WTC11 (cell line): ENCODE measurements around the gene ADAMTS9. TPM values are rescaled to one million over a fixed set of nuclear protein-coding genes. Genes with fewer than 3 reads are reported as not detected.
A peak's percentile ranks its signal among the peaks of the same experiment; 100 is the strongest.

Experiments used
- ATAC-seq: fragments of 200-7000 bp; cut with Tn5 transposase; 2 replicates; pipeline ENCODE4 v1.10.0; 2021; ENCODE audit warnings: mild to moderate bottlenecking, moderate library complexity
- CTCF ChIA-PET: fragments of 300-600 bp; sonication (Branson Sonifier 250); formaldehyde crosslinking; loops from one replicate; lab custom pipeline; 2021; ENCODE audit warnings: antibody characterized with exemption; lab: Charles Lee
- POLR2A ChIA-PET: fragments of 350-600 bp; sonication (Branson Sonifier 250); formaldehyde crosslinking; loops from one replicate; lab custom pipeline; 2021; ENCODE audit warnings: antibody characterized with exemption; lab: Charles Lee
- DNase-seq: peaks from one replicate; pipeline ENCODE4 v3.0.0; 2021; ENCODE audit warnings: low spot score
- H3K27ac Mint-ChIP-seq: 2 replicates; pipeline ENCODE4 v1.8.0; 2021; ENCODE audit warnings: mixed read lengths
- H3K27me3 Mint-ChIP-seq: 2 replicates; pipeline ENCODE4 v1.8.0; 2021; ENCODE audit warnings: low read depth, mild to moderate bottlenecking, moderate library complexity, mixed read lengths
- H3K36me3 Mint-ChIP-seq: 2 replicates; pipeline ENCODE4 v1.8.0; 2021; ENCODE audit warnings: mixed read lengths
- H3K4me1 Mint-ChIP-seq: 2 replicates; pipeline ENCODE4 v1.8.0; 2022; ENCODE audit warnings: mixed read lengths
- H3K4me3 Mint-ChIP-seq: 2 replicates; pipeline ENCODE4 v1.8.0; 2021; ENCODE audit warnings: mild to moderate bottlenecking, moderate library complexity, mixed read lengths
- H3K9me3 Mint-ChIP-seq: 2 replicates; pipeline ENCODE4 v1.8.0; 2021; ENCODE audit warnings: mixed read lengths
- CREM ChIP-seq: sonication (generic); formaldehyde crosslinking; IDR thresholded peaks from 2 replicates; pipeline ENCODE4 v1.8.1; 2022; ENCODE audit warnings: mild to moderate bottlenecking, missing genetic modification reagents, moderate library complexity
- E2F4 ChIP-seq: sonication (generic); formaldehyde crosslinking; IDR thresholded peaks from 2 replicates; pipeline ENCODE4 v1.8.1; 2022; ENCODE audit warnings: low read depth, mild to moderate bottlenecking, moderate library complexity, missing genetic modification reagents, borderline replicate concordance
- FOXJ3 ChIP-seq: sonication (generic); formaldehyde crosslinking; IDR thresholded peaks from 2 replicates; pipeline ENCODE4 v1.9.0; 2021; ENCODE audit warnings: missing genetic modification reagents, mild to moderate bottlenecking, borderline replicate concordance
- GABPB1 ChIP-seq: sonication (generic); formaldehyde crosslinking; IDR thresholded peaks from 2 replicates; pipeline ENCODE4 v1.8.1; 2023; ENCODE audit warnings: mild to moderate bottlenecking, missing genetic modification reagents
- GTF2I ChIP-seq: fragments of 250-450 bp; sonication (Bioruptor Pico); conservative IDR thresholded peaks from 2 replicates; pipeline ENCODE4 v1.4.0; 2021; ENCODE audit warnings: mild to moderate bottlenecking
- IRF2 ChIP-seq: sonication (generic); formaldehyde crosslinking; IDR thresholded peaks from 2 replicates; pipeline ENCODE4 v1.8.0; 2022; ENCODE audit warnings: low read depth, missing genetic modification reagents, borderline replicate concordance
- MAX ChIP-seq: sonication (generic); formaldehyde crosslinking; IDR thresholded peaks from 2 replicates; pipeline ENCODE4 v1.8.0; 2022; ENCODE audit warnings: mild to moderate bottlenecking, missing genetic modification reagents
- NR1H2 ChIP-seq: sonication (generic); formaldehyde crosslinking; IDR thresholded peaks from 2 replicates; pipeline ENCODE4 v1.9.0; 2021; ENCODE audit warnings: mild to moderate bottlenecking, moderate library complexity, missing genetic modification reagents
- NR3C1 ChIP-seq: sonication (generic); formaldehyde crosslinking; conservative IDR thresholded peaks from 2 replicates; pipeline ENCODE4 v1.8.1; 2023; ENCODE audit warnings: low read depth, mild to moderate bottlenecking, missing genetic modification reagents
- RELA ChIP-seq: sonication (generic); formaldehyde crosslinking; IDR thresholded peaks from 2 replicates; pipeline ENCODE4 v1.8.1; 2022; ENCODE audit warnings: missing genetic modification reagents, mild to moderate bottlenecking, borderline replicate concordance
- SMAD4 ChIP-seq: sonication (generic); formaldehyde crosslinking; IDR thresholded peaks from 2 replicates; pipeline ENCODE4 v1.8.0; 2022; ENCODE audit warnings: mild to moderate bottlenecking, missing genetic modification reagents
- ZBTB21 ChIP-seq: sonication (generic); formaldehyde crosslinking; IDR thresholded peaks from 2 replicates; pipeline ENCODE4 v1.8.1; 2023; ENCODE audit warnings: mild to moderate bottlenecking, missing genetic modification reagents, borderline replicate concordance
- ZMAT4 ChIP-seq: fragments of 250-450 bp; sonication (Bioruptor Pico); IDR thresholded peaks from 2 replicates; pipeline ENCODE4 v1.9.0; 2021; ENCODE audit warnings: mild to moderate bottlenecking
- ZNF138 ChIP-seq: sonication (generic); formaldehyde crosslinking; conservative IDR thresholded peaks from 2 replicates; pipeline ENCODE4 v1.8.1; 2022; ENCODE audit warnings: mild to moderate bottlenecking, moderate library complexity, missing genetic modification reagents
- ZNF232 ChIP-seq: sonication (generic); formaldehyde crosslinking; IDR thresholded peaks from 2 replicates; pipeline ENCODE4 v1.8.0; 2022; ENCODE audit warnings: mild to moderate bottlenecking, missing genetic modification reagents
- ZNF317 ChIP-seq: sonication (generic); formaldehyde crosslinking; IDR thresholded peaks from 2 replicates; pipeline ENCODE4 v1.8.1; 2023; ENCODE audit warnings: low read depth, mild to moderate bottlenecking, moderate library complexity, missing genetic modification reagents, borderline replicate concordance
- ZNF416 ChIP-seq: fragments of 250-450 bp; sonication (Bioruptor Pico); IDR thresholded peaks from 2 replicates; pipeline ENCODE4 v1.9.0; 2021; ENCODE audit warnings: mild to moderate bottlenecking, inconsistent platforms
- ZNF671 ChIP-seq: fragments of 250-450 bp; sonication (Bioruptor Pico); IDR thresholded peaks from 2 replicates; pipeline ENCODE4 v1.8.0; 2021; ENCODE audit warnings: mild to moderate bottlenecking
- ZSCAN18 ChIP-seq: fragments of 250-450 bp; sonication (Bioruptor Pico); IDR thresholded peaks from 2 replicates; pipeline ENCODE4 v2.1.2; 2022; ENCODE audit warnings: mild to moderate bottlenecking, moderate library complexity
- total RNA-seq: library from RNA; stranded (reverse); gene quantifications from 3 replicates; pipeline ENCODE4 v1.2.3, GENCODE V29; 2021
- TF ChIP-seq, protein P1 (sequence below): sonication (generic); formaldehyde crosslinking; IDR thresholded peaks from 2 replicates; pipeline ENCODE4 v1.8.1; 2022; ENCODE audit warnings: missing genetic modification reagents, borderline replicate concordance
- TF ChIP-seq, protein P2 (sequence below): fragments of 200-600 bp; IDR thresholded peaks from 2 replicates; pipeline ENCODE4 v1.8.0; 2022; ENCODE audit warnings: antibody characterized with exemption

The ADAMTS9 gene
- total RNA-seq, 1 experiment from 2014 or later: 3.1 TPM

GRCh38 chr3:64488939-64489338 is 198.9 kb downstream of the ADAMTS9 start:
- Mint-ChIP-seq H3K27me3 (peaks cover 25% of the 10 kb centered on the region), H3K36me3 (no peaks in the 10 kb centered on the region), H3K9me3 (no peaks in the 10 kb centered on the region), H3K4me1 (peaks cover 37% of the 10 kb centered on the region), H3K4me3 (peak overlapping the region; percentile 61), H3K27ac (no peak overlapping the region)
- CTCF ChIA-PET: interaction anchor here (1.0 to 1.8 kb wide), 4 partner anchors 25 to 459 kb away, joined by 3 to 8 read pairs (median 4); no protein-coding TSS in a partner anchor
- POLR2A ChIA-PET: interaction anchor here (0.9 kb wide), 1 partner anchor 13 kb away, joined by 5 read pairs; no protein-coding TSS in a partner anchor
- no peak for DNase-seq
- no peak; the same call in 1 of the 2 replicates for ATAC-seq
- no peak for TF ChIP-seq GABPB1 (CRISPR knock-in tag)
- TF ChIP-seq FOXJ3 (CRISPR knock-in tag): no peak
- no peak for TF ChIP-seq ZMAT4 (CRISPR knock-in tag)
- TF ChIP-seq NR3C1 (CRISPR knock-in tag): no peak
- no peak for TF ChIP-seq ZNF317 (CRISPR knock-in tag)
- no peak for TF ChIP-seq SMAD4
- TF ChIP-seq ZBTB21 (CRISPR knock-in tag): no peak
- no peak for TF ChIP-seq ZNF416
- no peak for TF ChIP-seq E2F4 (CRISPR knock-in tag)
- TF ChIP-seq CREM: no peak
- no peak for TF ChIP-seq ZNF671 (CRISPR knock-in tag)
- TF ChIP-seq ZNF138: no peak
- no peak for TF ChIP-seq MAX
- TF ChIP-seq NR1H2: no peak
- TF ChIP-seq ZSCAN18 (CRISPR knock-in tag): no peak
- no peak for TF ChIP-seq ZNF232
- TF ChIP-seq GTF2I (CRISPR knock-in tag): no peak
- TF ChIP-seq, protein P1, sequence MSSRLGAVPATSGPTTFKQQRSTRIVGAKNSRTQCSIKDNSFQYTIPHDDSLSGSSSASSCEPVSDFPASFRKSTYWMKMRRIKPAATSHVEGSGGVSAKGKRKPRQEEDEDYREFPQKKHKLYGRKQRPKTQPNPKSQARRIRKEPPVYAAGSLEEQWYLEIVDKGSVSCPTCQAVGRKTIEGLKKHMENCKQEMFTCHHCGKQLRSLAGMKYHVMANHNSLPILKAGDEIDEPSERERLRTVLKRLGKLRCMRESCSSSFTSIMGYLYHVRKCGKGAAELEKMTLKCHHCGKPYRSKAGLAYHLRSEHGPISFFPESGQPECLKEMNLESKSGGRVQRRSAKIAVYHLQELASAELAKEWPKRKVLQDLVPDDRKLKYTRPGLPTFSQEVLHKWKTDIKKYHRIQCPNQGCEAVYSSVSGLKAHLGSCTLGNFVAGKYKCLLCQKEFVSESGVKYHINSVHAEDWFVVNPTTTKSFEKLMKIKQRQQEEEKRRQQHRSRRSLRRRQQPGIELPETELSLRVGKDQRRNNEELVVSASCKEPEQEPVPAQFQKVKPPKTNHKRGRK (CRISPR knock-in tag): no peak
- no peak for TF ChIP-seq RELA
- no peak for TF ChIP-seq IRF2

GRCh38 chr3:64484289-64484992 is 203.4 kb downstream of the ADAMTS9 start:
- peaks cover under 1% of the 10 kb centered on the region; the same call in 1 of the 2 replicates for H3K27me3 Mint-ChIP-seq
- no peak overlapping the region for H3K4me3 Mint-ChIP-seq
- POLR2A ChIA-PET: no interaction called here
- H3K27ac Mint-ChIP-seq: no peak overlapping the region
- H3K36me3 Mint-ChIP-seq: no peaks in the 10 kb centered on the region
- ATAC-seq: peak; percentile 85
- H3K9me3 Mint-ChIP-seq: 0 out of 2 replicates have a peak, but pooled peaks cover 3% of the 10 kb centered on the region
- TF ChIP-seq, protein P2, sequence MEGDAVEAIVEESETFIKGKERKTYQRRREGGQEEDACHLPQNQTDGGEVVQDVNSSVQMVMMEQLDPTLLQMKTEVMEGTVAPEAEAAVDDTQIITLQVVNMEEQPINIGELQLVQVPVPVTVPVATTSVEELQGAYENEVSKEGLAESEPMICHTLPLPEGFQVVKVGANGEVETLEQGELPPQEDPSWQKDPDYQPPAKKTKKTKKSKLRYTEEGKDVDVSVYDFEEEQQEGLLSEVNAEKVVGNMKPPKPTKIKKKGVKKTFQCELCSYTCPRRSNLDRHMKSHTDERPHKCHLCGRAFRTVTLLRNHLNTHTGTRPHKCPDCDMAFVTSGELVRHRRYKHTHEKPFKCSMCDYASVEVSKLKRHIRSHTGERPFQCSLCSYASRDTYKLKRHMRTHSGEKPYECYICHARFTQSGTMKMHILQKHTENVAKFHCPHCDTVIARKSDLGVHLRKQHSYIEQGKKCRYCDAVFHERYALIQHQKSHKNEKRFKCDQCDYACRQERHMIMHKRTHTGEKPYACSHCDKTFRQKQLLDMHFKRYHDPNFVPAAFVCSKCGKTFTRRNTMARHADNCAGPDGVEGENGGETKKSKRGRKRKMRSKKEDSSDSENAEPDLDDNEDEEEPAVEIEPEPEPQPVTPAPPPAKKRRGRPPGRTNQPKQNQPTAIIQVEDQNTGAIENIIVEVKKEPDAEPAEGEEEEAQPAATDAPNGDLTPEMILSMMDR: peak; percentile 93
- no peak for TF ChIP-seq ZNF671 (CRISPR knock-in tag)
- H3K4me1 Mint-ChIP-seq: peaks cover 6% of the 10 kb centered on the region
- DNase-seq: peak; percentile 93
- CTCF ChIA-PET: interaction anchor here (0.6 to 2.0 kb wide), 28 partner anchors 8 to 461 kb away, joined by 3 to 16 read pairs (median 4); partner anchors contain the start of gene PSMD6
